Pulmonary artery endothelial cell (primary cell): Measurements from ENCODE around the gene EFCAB5. TPM values are rescaled to one million over a fixed set of nuclear protein-coding genes. Genes with fewer than 3 reads are reported as not detected.

Source experiments
- DNase-seq: peaks from one replicate; pipeline ENCODE4 v3.0.0-alpha.2; 2011; ENCODE audit warnings: low read depth, low spot score
- total RNA-seq: library from RNA; depleted of rRNA; stranded (reverse); fragments of >200 nt; gene quantifications from 2 replicates; pipeline ENCODE4 v1.2.3, GENCODE V29; 2014

Gene EFCAB5
- total RNA-seq, 1 donor from 2014 or later, result 0.26 TPM

GRCh38 chr17:30153463-30153862 is 212.0 kb downstream of the EFCAB5 start:
- DNase-seq, result no peak

GRCh38 chr17:30155389-30155788 is 214.0 kb downstream of the EFCAB5 start:
- no peak for DNase-seq

Other genes with a start within 250 kb of the EFCAB5 start
- 25.5 and 30.9 TPM in 2 replicates for gene SSH2, start 11.4 kb upstream of the EFCAB5 start, total RNA-seq
- 10.7 and 11.0 TPM in 2 replicates for gene NSRP1, start 175.2 kb downstream of the EFCAB5 start, total RNA-seq